ENCODE measurements around the gene SMAP1. TPM values are rescaled to one million over a fixed set of nuclear protein-coding genes. Genes with fewer than 3 reads are reported as not detected.
"Not testable (repeated sequence)": the region's sequence is repeated elsewhere in the genome, so short reads cannot be mapped to it uniquely, and the experiment has no call there.

Gene SMAP1
- total RNA-seq, 2 experiments from 2014 or later = 51.2 to 62.0 TPM

DNA sequence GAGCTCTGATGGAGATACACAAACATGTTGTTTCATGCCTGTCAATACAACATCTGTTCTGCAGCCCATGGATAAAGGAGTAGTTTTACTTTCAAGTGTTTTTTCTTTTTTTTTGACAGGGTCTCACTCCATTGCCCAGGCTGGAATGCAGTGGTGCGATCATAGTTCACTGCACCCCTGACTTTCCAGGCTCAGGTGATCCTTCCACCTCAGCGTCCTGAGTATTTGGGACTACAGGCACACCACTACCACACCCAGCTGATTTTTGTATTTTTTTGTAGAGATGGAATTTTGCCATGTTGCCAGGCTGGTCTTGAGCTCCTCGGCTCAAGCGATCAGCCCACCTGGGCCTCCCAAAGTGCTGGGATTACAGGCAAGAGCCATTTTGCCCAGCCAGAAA lies 97.0 kb downstream of the SMAP1 start:
- Mint-ChIP-seq H3K27ac (no peak overlapping the region), H3K4me1 (no peaks in the 10 kb centered on the region), H3K36me3 (ENCODE audit: low read depth) (peaks cover 37% of the 10 kb centered on the region), H3K4me3 (no peak overlapping the region), H3K9me3 (peaks cover 5% of the 10 kb centered on the region), H3K27me3 (no peaks in the 10 kb centered on the region)
- POLR2A ChIA-PET = no interaction called here
- no peak for DNase-seq
- CTCF ChIA-PET = no interaction called here

DNA sequence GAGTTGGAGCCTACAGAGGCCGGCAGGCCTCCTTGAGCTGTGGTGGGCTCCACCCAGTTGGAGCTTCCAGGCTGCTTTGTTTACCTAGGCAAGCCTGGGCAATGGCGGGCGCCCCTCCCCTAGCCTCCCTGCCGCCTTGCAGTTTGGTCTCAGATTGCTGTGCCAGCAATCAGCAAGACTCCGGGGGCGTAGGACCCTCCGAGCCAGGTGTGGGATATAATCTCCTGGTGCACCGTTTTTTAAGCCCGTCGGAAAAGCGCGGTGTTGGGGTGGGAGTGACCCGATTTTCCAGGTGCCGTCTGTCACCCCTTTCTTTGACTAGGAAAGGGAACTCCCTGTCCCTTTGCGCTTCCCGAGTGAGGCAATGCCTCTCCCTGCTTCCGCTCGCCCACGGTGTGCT lies 103.7 kb downstream of the SMAP1 start:
- H3K9me3 Mint-ChIP-seq, H3K4me1 Mint-ChIP-seq, DNase-seq, H3K27me3 Mint-ChIP-seq, CTCF ChIA-PET, H3K4me3 Mint-ChIP-seq, H3K27ac Mint-ChIP-seq, POLR2A ChIA-PET: not testable (repeated sequence)
- peaks cover 40% of the 10 kb centered on the region for H3K36me3 Mint-ChIP-seq (ENCODE audit: low read depth)

DNA sequence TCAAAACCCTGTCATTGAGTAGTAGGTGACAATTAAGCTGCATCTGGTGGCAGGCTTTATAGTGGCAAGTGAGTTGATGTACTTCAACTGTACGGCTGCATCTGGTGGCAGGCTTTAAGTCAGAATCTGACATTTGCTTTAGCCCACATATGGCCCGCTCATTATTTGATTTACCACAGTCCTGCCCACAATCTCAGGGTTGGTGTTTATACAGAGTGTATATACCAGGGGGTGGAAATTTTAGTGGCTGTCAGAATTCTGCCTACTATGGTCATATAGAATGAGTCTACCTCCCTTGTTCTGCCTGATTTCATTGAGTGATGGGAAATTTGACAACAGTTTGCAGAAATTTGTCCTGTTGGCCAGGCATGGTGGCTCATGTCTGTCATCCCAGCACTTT lies 112.3 kb downstream of the SMAP1 start:
- ChIA-PET POLR2A (no interaction called here), CTCF (interaction anchor here (1.2 kb wide), 1 partner anchor 45 kb away, joined by 3 read pairs; no protein-coding TSS in a partner anchor)
- no peak for DNase-seq
- Mint-ChIP-seq H3K4me1 (no peaks in the 10 kb centered on the region), H3K4me3 (no peak overlapping the region), H3K9me3 (peaks cover 34% of the 10 kb centered on the region), H3K36me3 (ENCODE audit: low read depth) (peaks cover 59% of the 10 kb centered on the region), H3K27ac (no peak overlapping the region), H3K27me3 (no peaks in the 10 kb centered on the region)

DNA sequence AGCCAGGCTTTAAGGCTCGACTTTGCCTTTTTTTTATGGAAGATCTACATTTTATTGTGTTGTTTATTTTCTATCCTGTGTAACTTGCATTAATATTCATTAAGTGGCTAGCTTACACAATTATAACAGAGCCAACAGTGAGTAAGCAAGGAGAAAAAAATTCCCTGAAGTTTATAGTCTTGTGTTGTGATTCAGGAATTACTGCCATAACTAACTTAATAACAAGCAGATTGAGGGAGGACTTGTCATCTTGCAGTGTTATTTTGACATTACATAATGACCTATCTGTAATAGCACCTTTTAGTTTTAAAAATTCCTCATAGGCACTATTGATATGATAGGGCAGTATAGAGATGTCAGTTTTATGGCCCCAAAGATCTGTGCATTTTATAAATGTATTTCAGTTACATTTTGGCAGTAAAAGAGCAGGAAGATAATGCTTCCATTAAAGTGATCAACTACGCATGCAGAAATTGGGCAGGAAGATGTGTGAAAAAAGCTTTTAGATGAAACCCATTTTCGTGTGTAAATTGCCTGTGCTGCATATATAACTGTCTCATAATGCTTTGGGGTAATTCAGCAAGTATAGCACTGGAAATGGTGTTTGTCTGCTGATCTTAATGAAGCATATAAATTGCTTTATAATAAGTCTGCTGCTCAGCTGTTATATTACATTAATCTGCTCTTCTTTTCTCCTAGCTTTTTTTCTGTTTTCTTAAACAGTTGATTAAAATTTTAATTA lies 123.0 kb downstream of the SMAP1 start:
- Mint-ChIP-seq H3K36me3 (ENCODE audit: low read depth) (peaks cover 24% of the 10 kb centered on the region), H3K27me3 (no peaks in the 10 kb centered on the region), H3K27ac (no peak overlapping the region), H3K4me3 (no peak overlapping the region), H3K4me1 (no peaks in the 10 kb centered on the region), H3K9me3 (peaks cover 10% of the 10 kb centered on the region)
- ChIA-PET POLR2A (no interaction called here), CTCF (interaction anchor here (1.2 kb wide), 1 partner anchor 15 kb away, joined by 3 read pairs; no protein-coding TSS in a partner anchor)
- DNase-seq = no peak

DNA sequence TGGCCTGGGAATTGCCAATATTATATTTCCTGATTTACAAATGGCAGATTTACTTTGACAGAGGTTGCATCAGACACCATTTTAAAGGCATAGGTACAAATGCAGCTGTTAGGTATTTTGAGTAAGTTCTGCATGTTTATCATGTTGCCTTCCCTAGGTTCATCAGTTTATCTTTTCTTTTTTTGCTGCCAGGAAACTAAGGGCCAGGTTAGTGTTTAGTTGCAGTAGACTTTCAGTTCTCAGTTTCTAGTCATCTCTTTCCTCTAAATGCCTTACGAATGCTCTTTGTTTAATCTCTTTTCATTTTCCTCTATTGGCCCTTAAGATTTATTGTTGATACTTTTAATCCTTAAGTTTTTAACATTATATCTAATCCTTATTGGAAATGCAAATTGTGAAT lies 129.9 kb downstream of the SMAP1 start:
- peaks cover 25% of the 10 kb centered on the region for H3K4me1 Mint-ChIP-seq
- CTCF ChIA-PET = no interaction called here
- H3K27me3 Mint-ChIP-seq = no peaks in the 10 kb centered on the region
- DNase-seq = no peak
- POLR2A ChIA-PET = no interaction called here
- peaks cover 16% of the 10 kb centered on the region for H3K9me3 Mint-ChIP-seq
- H3K36me3 Mint-ChIP-seq (ENCODE audit: low read depth) = peaks cover 58% of the 10 kb centered on the region
- no peak overlapping the region for H3K27ac Mint-ChIP-seq
- H3K4me3 Mint-ChIP-seq = no peak overlapping the region

DNA sequence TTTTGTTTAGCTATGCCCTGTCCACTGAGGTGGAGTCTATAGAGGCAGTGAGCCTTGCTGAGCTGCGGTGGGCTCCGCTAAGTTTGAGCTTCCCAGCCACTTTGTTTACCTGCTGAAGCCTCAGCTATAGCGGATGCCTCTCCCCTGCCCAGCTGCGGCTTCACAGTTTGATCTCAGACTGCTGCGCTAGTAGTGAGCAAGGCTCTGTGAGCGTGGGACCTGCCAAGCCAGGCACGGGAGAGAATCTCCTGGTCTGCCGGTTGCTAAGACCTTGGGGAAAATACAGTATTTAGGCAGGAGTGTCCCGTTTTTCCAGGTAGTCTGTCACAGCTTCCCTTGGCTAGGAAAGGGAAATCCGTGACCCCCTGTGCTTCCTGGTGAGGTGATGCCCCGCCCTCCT lies 138.4 kb downstream of the SMAP1 start:
- POLR2A ChIA-PET = no interaction called here
- no peak for DNase-seq
- peaks cover 7% of the 10 kb centered on the region for H3K4me1 Mint-ChIP-seq
- H3K4me3 Mint-ChIP-seq = no peak overlapping the region
- H3K27me3 Mint-ChIP-seq = no peaks in the 10 kb centered on the region
- peaks cover 53% of the 10 kb centered on the region for H3K36me3 Mint-ChIP-seq (ENCODE audit: low read depth)
- CTCF ChIA-PET = interaction anchor here (0.6 kb wide), 1 partner anchor 15 kb away, joined by 3 read pairs; no protein-coding TSS in a partner anchor
- no peak overlapping the region for H3K27ac Mint-ChIP-seq
- peaks cover 7% of the 10 kb centered on the region for H3K9me3 Mint-ChIP-seq

DNA sequence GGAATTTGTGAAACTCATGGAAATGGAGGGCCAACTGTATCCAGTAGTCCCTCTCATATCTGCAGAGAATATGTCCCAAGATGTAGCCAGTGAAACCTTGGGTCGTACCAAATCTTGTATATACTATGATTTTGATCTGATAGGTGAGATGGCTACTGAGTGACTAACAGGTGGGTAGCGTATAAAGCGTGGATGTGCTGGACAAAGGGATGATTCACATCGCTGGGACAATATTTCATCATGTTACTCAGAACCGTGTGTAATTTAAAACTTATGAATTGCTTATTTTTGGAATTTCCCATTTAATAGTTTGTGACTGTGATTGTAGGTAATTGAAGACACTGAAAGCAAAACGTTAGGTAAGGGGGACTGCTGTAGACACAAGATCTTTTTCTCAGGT lies 144.1 kb downstream of the SMAP1 start:
- Mint-ChIP-seq H3K4me1 (no peaks in the 10 kb centered on the region), H3K27ac (no peak overlapping the region), H3K4me3 (no peak overlapping the region), H3K27me3 (no peaks in the 10 kb centered on the region), H3K36me3 (ENCODE audit: low read depth) (peaks cover 22% of the 10 kb centered on the region), H3K9me3 (no peaks in the 10 kb centered on the region)
- ChIA-PET CTCF (no interaction called here), POLR2A (no interaction called here)
- no peak for DNase-seq

DNA sequence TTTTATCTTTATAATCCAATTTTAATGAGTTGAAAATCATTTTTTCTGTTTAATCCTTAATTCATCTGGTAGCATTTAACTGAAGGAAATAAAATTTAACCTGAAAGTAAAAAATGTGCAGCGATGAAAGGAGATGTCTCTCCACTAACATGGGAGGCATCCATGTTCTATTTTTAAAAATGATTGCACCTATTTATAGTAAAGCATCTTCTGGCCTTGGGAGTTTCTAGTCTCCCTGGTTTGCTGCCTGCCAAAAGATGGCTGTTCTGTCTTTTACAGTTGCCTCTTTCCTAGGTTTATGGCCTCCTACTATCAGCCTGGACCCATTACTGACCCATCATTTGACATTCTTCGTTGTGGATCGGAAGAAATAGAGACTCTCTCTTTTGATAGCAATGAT lies 146.2 kb downstream of the SMAP1 start:
- Mint-ChIP-seq H3K27me3 (no peaks in the 10 kb centered on the region), H3K4me1 (no peaks in the 10 kb centered on the region), H3K27ac (no peak overlapping the region), H3K36me3 (ENCODE audit: low read depth) (peaks cover 25% of the 10 kb centered on the region), H3K4me3 (no peak overlapping the region), H3K9me3 (no peaks in the 10 kb centered on the region)
- POLR2A ChIA-PET = no interaction called here
- CTCF ChIA-PET = no interaction called here
- no peak for DNase-seq

DNA sequence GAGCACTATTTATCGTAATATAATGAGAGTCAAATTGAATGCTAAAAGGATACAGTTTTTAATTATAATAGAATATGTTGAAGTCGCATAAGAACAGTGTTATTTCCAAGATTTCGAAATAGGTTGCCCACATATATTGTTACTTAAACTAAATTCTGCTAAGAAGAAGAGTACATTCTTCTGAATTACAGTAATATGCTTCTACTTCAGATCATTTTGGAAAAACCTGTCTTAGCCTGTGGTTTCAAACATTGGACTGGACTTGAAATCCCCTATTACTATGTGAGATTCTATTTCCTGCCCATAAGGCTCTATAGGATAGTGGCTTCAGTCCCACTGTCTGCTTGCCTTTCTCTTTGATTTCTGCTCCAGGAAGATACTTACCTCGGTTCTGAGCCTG lies 152.0 kb downstream of the SMAP1 start:
- Mint-ChIP-seq H3K27me3 (no peaks in the 10 kb centered on the region), H3K4me1 (no peaks in the 10 kb centered on the region), H3K27ac (no peak overlapping the region), H3K4me3 (no peak overlapping the region), H3K9me3 (peaks cover 8% of the 10 kb centered on the region), H3K36me3 (ENCODE audit: low read depth) (peaks cover 16% of the 10 kb centered on the region)
- POLR2A ChIA-PET = no interaction called here
- CTCF ChIA-PET = interaction anchor here (0.6 to 1.0 kb wide), 2 partner anchors 19 to 209 kb away, joined by 3 to 5 read pairs; no protein-coding TSS in a partner anchor
- DNase-seq = no peak

DNA sequence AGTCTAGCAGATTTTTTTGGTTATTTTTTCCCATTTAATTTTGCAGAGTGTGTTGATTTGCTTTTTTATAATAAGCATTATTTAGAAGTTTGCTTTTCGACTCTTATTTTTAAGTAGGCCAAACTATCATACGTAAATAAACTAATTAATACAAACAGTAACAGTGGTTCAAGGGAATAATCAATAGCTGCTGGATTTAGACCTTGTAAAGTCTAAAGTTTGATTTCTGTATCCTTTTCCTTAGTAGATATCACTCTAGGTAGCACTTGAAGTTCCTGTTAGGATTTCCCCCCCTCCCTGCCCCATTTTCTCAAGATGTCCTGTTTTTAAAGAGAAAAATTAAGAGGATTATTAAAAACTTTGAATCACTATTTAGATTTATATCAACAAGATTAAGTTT lies 153.1 kb downstream of the SMAP1 start:
- Mint-ChIP-seq H3K27me3 (no peaks in the 10 kb centered on the region), H3K36me3 (ENCODE audit: low read depth) (peaks cover 17% of the 10 kb centered on the region), H3K4me1 (no peaks in the 10 kb centered on the region), H3K27ac (no peak overlapping the region), H3K4me3 (no peak overlapping the region), H3K9me3 (peaks cover 8% of the 10 kb centered on the region)
- ChIA-PET CTCF (interaction anchor here (1.0 kb wide), 1 partner anchor 18 kb away, joined by 3 read pairs; no protein-coding TSS in a partner anchor), POLR2A (no interaction called here)
- DNase-seq = no peak

DNA sequence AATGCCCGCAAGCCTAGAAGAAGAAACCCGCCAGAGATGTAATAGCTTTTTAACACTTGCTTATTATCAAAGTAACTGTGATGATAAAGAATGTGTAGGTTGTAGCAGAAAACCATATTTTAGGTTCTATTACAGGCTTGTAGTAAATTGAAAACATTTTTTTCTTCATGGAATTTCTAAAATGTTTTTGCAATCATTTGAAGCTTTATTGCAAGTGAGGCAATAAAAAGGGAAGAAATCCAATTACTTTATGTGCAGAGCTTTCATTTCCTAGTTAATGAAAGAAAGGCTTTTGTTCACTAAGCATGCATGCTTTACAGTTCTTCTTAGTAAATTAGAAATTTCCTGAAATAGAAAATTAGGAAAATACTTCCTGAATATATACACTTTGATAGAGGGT lies 154.1 kb downstream of the SMAP1 start:
- ChIA-PET POLR2A (interaction anchor here (0.6 kb wide), 1 partner anchor 134 kb away, joined by 3 read pairs; no protein-coding TSS in a partner anchor), CTCF (no interaction called here)
- Mint-ChIP-seq H3K4me1 (no peaks in the 10 kb centered on the region), H3K27me3 (no peaks in the 10 kb centered on the region), H3K9me3 (peaks cover 8% of the 10 kb centered on the region), H3K36me3 (ENCODE audit: low read depth) (peaks cover 15% of the 10 kb centered on the region), H3K4me3 (no peak overlapping the region), H3K27ac (no peak overlapping the region)
- no peak for DNase-seq

DNA sequence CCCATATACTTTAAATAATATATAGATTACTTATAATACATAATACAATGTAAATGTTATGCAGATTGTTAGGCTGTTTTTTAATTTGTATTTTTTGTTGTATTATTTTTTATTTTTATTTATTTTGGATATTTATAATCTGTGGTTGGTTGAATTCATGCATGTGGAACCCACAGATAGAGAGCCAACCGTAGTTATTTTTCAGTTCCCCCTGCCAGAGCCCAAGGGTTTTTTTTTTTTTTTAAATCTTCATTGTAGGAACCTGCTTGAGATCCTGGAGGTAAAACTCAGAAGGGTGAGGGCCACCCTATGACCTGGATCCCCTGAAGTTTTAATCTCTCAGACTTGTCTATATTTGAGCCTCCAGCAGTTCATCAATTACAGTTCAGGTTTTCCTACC lies 156.0 kb downstream of the SMAP1 start:
- no peak for DNase-seq
- H3K9me3 Mint-ChIP-seq = peaks cover 8% of the 10 kb centered on the region
- H3K4me3 Mint-ChIP-seq = no peak overlapping the region
- POLR2A ChIA-PET = no interaction called here
- CTCF ChIA-PET = no interaction called here
- no peak overlapping the region for H3K27ac Mint-ChIP-seq
- H3K36me3 Mint-ChIP-seq (ENCODE audit: low read depth) = peaks cover 13% of the 10 kb centered on the region
- H3K4me1 Mint-ChIP-seq = no peaks in the 10 kb centered on the region
- no peaks in the 10 kb centered on the region for H3K27me3 Mint-ChIP-seq

DNA sequence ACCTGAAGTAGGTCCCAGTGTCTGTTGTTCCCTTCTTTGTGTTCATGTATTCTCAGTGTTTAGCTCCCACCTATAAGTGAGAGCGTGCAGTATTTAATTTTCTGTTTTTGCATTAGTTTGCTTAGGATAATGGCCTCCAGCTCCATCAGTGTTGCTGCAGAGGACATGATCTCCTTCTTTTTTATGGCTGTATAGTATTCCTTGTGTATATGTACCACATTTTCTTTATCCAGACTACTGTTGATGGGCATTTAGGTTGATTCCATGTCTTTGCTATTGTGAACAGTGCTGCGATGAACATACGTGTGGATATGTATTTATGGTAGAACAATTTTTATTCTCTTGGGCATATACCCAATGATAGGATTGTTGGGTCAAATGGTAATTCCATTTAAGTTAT lies 163.7 kb downstream of the SMAP1 start:
- CTCF ChIA-PET = interaction anchor here (0.6 kb wide), 1 partner anchor 13 kb away, joined by 5 read pairs; no protein-coding TSS in a partner anchor
- Mint-ChIP-seq H3K36me3 (ENCODE audit: low read depth) (peaks cover 18% of the 10 kb centered on the region), H3K27ac (no peak overlapping the region), H3K4me3 (no peak overlapping the region), H3K9me3 (no peaks in the 10 kb centered on the region), H3K27me3 (no peaks in the 10 kb centered on the region), H3K4me1 (no peaks in the 10 kb centered on the region)
- DNase-seq = no peak
- POLR2A ChIA-PET = no interaction called here

DNA sequence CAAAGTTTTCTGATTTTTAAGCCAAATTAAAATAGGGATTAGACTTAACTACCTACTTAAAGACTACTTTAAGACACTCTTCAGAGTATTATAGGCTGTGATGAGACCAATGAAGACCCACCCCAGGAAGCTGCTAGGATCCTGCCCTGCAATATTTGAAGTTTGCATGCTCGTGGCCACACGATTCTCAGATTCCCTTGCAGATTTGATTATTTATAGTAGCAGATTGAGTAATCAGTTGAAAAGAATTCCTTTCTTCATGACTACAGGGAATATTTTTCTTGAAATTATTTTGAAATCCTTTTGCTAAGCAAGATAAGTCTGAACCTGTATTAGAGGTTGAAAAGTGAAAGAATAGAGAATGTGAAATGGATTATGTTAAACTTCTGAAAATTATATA lies 166.8 kb downstream of the SMAP1 start:
- CTCF ChIA-PET = no interaction called here
- H3K9me3 Mint-ChIP-seq = no peaks in the 10 kb centered on the region

More for the DNA sequence above, 166.8 kb downstream of the SMAP1 start:
- peaks cover 18% of the 10 kb centered on the region for H3K36me3 Mint-ChIP-seq (ENCODE audit: low read depth)
- POLR2A ChIA-PET = no interaction called here
- no peaks in the 10 kb centered on the region for H3K4me1 Mint-ChIP-seq
- H3K27ac Mint-ChIP-seq = no peak overlapping the region
- no peak overlapping the region for H3K4me3 Mint-ChIP-seq
- H3K27me3 Mint-ChIP-seq = no peaks in the 10 kb centered on the region
- no peak for DNase-seq

All from activated CD4-positive, alpha-beta T cell treated with anti-CD3 and anti-CD28 coated beads, Interleukin-2, amount 10 ng/mL, durations not matched to agents 7 days and 5 days (primary cell).